NCI-H1436 treated with DMSO at 0.1 percent for 48 hours (cell line): ENCODE results near the gene AGRN.
"Not testable (repeated sequence)": the region's sequence is repeated elsewhere in the genome, so short reads cannot be mapped to it uniquely, and the experiment has no call there.

Experiments
- DNase-seq: peaks from one replicate; lab custom pipeline; 2025; lab: John Stamatoyannopoulos, UW

AGRN gene

DNA sequence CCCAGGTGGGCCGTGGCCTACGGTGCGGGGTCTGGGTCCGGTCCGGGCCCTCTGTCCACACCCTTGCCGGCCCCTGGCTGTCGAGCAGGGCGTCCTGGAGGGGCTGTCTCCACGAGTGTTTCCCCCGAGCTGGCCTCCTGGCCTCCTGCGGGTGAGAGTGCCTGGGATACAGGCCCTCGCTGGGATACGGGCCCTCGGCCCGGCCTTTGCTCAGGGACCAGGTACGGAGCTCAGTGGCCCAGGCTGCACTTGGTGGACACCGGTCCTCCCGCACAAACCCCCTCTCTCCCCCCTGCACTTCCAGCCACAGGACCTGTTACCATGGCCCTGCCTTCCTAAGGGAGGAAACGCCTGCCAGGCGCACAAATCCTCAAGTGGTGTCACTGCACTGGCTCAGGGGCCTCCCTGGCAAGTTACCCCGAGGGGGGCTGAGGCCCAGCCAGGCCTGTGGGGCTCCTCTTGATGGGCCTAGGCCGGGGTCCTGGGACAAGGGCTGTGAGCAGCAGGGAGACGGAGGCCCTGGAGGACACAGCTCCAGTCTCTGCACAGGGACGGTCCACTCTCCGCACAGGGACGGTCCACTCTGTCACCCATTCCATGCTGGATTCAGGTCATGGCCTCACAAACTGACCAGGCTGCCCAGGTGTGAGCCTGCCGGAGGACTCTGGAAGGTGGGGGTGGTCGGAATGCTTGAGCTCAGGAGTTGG, 72.4 kb downstream of the AGRN start:
- DNase-seq, result no peak

DNA sequence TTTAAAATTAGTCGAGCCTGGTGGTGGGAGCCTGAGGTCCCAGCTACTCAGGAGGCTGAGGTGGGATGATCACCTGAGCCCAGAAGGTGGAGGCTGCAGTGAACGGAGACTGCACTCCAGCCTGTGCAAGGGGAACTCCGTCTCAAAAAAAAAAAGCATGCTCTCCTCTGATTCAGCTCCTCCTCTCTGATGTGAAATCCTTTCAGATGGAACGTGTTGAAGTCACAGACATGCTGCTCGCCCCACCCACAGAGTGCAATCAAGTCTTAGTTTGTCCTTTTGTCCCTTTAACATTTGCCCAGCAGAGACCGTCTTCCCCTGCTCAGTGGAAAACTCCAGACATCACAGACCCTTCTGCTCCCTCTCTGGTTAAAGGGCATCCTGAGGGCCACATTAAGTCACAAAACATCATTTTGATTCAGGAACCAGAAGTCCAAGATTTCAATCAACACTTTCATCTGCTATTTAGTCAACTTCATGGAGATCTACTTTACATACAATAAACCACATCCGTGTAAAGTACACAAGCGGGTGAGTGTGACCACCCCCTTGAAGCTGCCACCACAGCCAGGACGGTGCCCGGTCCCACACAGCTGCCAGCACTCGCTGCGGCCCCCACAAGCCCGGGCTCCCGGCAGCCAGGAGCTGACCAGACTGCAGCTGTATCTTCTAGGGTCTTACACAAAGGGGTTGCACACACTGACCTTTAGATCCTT, 73.1 kb downstream of the AGRN start:
- no peak for DNase-seq

DNA sequence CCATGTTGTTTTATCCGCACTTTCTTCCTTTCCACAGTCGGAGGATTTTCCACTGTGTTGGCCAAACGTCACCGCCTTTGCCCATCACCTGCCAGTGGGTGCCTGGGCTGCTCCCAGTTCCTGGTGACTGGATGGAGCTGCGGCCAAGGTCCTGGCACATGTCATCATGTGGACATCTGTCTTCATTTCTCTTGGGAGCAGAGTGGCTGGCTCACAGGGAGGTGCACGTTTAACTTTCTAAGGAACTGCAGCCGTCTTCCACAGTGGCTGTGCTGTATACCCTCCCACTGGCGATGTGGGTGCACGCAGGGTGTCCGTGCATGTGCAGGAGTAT, 73.7 kb downstream of the AGRN start:
- no peak for DNase-seq

DNA sequence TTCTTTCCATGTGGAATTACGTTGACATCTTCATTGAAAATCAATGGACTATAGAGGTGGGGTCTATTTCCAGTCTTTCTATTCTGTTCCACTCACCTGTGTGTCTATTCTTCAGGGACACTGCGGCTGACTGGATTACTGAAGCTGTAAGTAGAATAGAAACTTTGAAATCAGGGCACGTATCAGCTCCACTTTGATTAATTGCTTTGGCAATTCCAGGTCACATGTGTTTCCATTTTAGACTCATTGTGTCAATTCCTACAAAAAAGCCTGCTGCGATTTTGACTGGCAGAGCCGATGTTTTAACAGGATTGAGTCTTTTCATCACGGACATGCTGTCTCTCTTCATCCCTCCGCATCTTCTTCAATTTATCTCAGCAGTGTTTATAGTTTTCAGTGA, 75.1 kb downstream of the AGRN start:
- DNase-seq, result no peak

DNA sequence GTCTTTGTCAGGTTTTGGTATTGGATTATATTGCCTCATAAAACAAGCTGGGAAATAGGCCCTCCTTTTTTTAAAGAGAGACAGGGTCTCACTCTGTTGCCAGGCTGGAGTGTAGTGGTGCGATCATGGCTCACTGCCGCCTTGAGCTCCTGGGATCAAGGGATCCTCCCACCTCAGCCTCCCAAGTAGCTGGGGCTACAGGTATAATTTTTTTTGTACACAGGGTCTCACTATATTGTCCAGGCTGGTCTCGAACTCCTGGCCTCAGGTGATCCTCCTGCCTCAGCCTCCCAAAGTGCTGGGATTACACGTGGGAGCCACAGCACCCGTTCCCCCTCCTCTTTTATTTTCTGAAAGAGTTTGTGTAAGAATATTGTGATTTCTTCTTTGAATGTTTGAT, 76.2 kb downstream of the AGRN start:
- not testable (repeated sequence) for DNase-seq

DNA sequence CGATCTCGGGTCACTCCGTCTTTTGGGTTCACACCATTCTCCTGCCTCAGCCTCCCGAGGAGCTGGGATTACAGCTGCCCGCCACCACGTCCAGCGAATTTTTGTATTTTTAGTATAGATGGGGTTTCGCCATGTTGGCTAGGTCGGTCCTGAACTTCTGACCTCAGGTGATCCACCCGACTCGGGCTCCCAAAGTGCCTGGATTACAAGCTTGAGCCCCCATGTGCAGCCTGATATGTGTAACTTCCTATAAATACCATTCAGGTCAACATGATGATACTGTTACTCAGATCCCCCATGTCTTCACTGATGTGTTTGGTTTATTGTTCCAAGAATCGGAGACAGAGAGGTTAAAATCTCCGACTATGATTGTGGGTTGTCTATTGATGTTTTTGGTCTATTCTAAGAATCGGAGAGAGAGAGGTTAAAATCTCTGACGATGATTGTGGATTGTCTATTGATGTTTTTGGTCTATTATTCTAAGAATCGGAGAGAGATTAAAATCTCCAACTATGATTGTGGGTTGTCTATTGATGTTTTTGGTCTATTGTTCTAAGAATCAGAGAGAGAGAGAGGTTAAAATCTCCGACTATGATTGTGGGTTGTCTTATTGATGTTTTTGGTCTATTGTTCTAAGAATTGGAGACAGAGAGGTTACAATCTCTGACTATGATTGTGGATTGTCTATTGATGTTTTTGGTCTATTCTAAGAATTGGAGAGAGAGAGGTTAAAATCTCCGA, 78.9 kb downstream of the AGRN start:
- DNase-seq, result no peak

DNA sequence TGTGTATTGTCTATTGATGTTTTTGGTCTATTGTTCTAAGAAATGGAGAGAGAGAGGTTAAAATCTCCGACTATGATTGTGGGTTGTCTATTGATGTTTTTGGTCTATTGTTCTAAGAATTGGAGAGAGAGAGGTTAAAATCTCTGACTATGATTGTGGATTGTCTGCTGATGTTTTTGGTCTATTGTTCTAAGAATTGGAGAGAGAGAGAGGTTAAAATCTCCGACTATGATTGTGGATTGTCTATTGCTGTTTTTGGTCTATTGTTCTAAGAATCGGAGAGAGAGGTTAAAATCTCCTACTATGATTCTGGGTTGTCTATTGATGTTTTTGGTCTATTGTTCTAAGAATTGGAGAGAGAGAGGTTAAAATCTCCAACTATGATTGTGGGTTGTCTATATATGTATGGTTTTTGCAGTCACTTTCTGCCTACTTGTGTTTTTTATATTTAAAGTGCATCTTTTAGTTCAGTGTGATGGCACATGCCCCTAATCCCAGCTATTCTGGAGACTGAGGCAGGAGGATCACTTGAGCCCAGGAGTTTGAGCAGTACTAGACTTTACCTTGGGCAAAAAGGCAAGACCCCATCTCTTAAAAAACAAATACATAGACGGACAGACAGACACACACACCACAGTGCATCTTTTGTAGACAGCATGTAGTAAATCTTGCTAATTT, 79.7 kb downstream of the AGRN start:
- no peak for DNase-seq

DNA sequence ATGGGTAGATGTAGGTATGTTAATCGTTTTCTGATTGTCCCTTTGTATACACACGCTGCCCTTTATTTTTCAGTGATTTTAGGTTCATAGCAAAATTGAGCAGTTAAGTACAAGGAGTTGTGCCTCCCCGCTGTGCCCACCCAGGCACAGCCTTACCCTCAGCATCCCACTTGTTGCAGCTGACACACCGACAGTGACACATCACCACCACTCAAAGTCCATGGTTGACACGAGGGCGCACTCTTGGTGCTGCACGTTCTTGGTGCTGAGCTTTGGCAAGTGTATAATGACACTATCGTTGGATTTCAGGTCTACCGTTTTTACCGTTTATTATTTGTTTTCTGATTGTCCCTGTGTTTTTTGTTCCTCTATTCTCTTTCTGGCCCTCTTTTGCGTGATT, 80.4 kb downstream of the AGRN start:
- no peak for DNase-seq

DNA sequence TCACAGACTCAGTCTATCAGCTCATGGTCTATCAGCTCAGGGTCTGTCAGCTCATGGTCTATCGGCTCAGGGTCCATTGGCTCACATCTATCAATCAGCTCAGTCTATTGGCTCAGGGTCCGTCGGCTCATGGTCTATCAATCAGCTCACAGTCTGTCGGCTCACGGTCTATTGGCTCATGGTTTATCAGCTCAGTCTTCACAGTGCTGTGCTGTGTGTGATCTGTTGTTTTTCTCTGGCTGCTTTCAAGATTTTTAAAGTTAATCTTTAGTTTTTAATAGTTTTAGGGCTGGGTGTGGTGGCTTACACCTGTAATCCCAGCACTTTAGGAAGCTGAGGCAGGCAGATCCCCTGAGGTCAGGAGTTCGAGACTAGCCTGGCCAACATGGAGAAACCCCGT, 81.6 kb downstream of the AGRN start:
- DNase-seq, result no peak

DNA sequence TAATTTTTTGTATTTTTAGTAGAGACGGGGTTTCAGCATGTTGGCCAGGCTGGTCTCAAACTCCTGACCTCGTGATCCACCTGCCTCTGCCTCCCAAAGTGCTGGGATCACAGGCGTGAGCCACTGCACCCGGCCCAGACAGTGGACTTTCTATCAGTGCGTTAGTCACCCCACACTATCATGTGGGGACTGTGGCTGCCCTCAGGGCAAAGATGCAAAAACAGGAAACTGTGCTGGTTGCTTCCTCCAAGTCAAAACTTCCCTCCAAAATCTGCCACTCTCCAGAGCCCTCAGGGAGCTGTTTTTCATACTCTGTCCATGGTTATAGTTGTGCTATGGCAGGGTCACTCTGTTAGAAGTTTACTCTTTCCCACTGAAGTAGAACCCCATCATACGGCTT, 84.2 kb downstream of the AGRN start:
- not testable (repeated sequence) for DNase-seq
